HepG2 (cell line): Measurements from ENCODE around the gene HIPK2. TPM values are rescaled to one million over a fixed set of nuclear protein-coding genes. Genes with fewer than 3 reads are reported as not detected.

Experiments used
- DMAP1 ChIP-seq: IDR thresholded peaks from 2 replicates; pipeline ENCODE4 v1.6.1; 2016
- FOXP1 ChIP-seq, 2 experiments: fragments of 450-650 bp in 1 of 2; IDR thresholded peaks; 2 replicates each; pipeline ENCODE4 v1.6.1; 2017 to 2018; ENCODE audit warnings: antibody characterized with exemption in 1 of 2
- HNRNPH1 ChIP-seq: fragments of 200-400 bp; formaldehyde crosslinking; optimal IDR thresholded peaks from 2 replicates; pipeline ENCODE3; 2017; ENCODE audit warnings: mild to moderate bottlenecking, low read depth, low read length
- MAX ChIP-seq: IDR thresholded peaks from 2 replicates; pipeline ENCODE4 v1.6.1; 2012; ENCODE audit warnings: inconsistent platforms
- MXI1 ChIP-seq: IDR thresholded peaks from 3 replicates; pipeline ENCODE4 v1.6.1; 2012; ENCODE audit warnings: low read depth, low read length, inconsistent platforms, borderline replicate concordance
- REL ChIP-seq: sonication (generic); formaldehyde crosslinking; conservative IDR thresholded peaks from 2 replicates; pipeline ENCODE4 v1.8.0; 2022; ENCODE audit warnings: mild to moderate bottlenecking, missing genetic modification reagents, moderate library complexity
- RFX5 ChIP-seq: IDR thresholded peaks from 2 replicates; pipeline ENCODE4 v1.6.1; 2011; ENCODE audit warnings: low read depth, low read length, improper control_type of control experiment
- ZFP90 ChIP-seq: sonication (generic); formaldehyde crosslinking; IDR thresholded peaks from 2 replicates; pipeline ENCODE4 v1.8.0; 2022; ENCODE audit warnings: missing genetic modification reagents, mild to moderate bottlenecking, inconsistent platforms, borderline replicate concordance
- ZNF3 ChIP-seq: IDR thresholded peaks from 2 replicates; pipeline ENCODE4 v1.7.0; 2017; ENCODE audit warnings: inconsistent platforms
- ZNF317 ChIP-seq: sonication (generic); formaldehyde crosslinking; IDR thresholded peaks from 2 replicates; pipeline ENCODE4 v1.5.0; 2020; ENCODE audit warnings: mild to moderate bottlenecking, missing genetic modification reagents
- ZNF614 ChIP-seq: IDR thresholded peaks from 2 replicates; pipeline ENCODE4 v1.6.1; 2018; ENCODE audit warnings: missing biosample characterization, missing genetic modification reagents, inconsistent platforms, borderline replicate concordance
- ZNF674 ChIP-seq: sonication (generic); formaldehyde crosslinking; IDR thresholded peaks from 2 replicates; pipeline ENCODE4 v1.5.0; 2020; ENCODE audit warnings: low read depth, mild to moderate bottlenecking, missing genetic modification reagents
- ZNF800 ChIP-seq: sonication (generic); formaldehyde crosslinking; IDR thresholded peaks from 2 replicates; pipeline ENCODE4 v1.4.0; 2020; ENCODE audit warnings: missing genetic modification reagents
- ZNF850 ChIP-seq: sonication (generic); formaldehyde crosslinking; conservative IDR thresholded peaks from 2 replicates; pipeline ENCODE4 v1.9.0; 2021; ENCODE audit warnings: mild to moderate bottlenecking, missing genetic modification reagents
- polyA plus RNA-seq, 8 experiments: library from polyadenylated mRNA; depleted of rRNA in 3 of 8; stranded (reverse) in 7 of 8; unstranded in 1 of 8; fragments of >200 nt; fragmentation: Illumina TruSeq in 4 of 8; extraction: Trizol in 4 of 8; gene quantifications; 2 replicates each; pipeline versions ENCODE4 v1.2.1 to v1.2.3, GENCODE V29; 2011 to 2016; ENCODE audit warnings: low read depth in 4 of 8, missing spikeins in 1 of 8, mixed read lengths in 1 of 8; ENCODE audit not compliant: insufficient read depth in 1 of 8
- total RNA-seq, 5 experiments: library from RNA; depleted of rRNA; stranded (reverse); fragments of >200 nt; fragmentation: Illumina TruSeq; extraction: Trizol; gene quantifications; 2 replicates each; pipeline ENCODE4 v1.2.3, GENCODE V29; 2016; ENCODE audit warnings: low read depth in 1 of 5

The HIPK2 gene
- total and polyA plus RNA-seq, 2 of the 13 experiments (the other 11 are each of a cell fraction or from before 2014, with no cell fraction given): 14.4 to 20.2 TPM

- TF ChIP-seq ZNF800 (no peak), HNRNPH1 (no peak), MAX (peak; percentile 73), REL (CRISPR knock-in tag) (no peak), DMAP1 (CRISPR knock-in tag) (no peak), ZNF674 (CRISPR knock-in tag) (no peak), ZFP90 (CRISPR knock-in tag) (no peak), RFX5 (no peak), ZNF3 (CRISPR knock-in tag) (no peak), MXI1 (no peak), ZNF317 (CRISPR knock-in tag) (no peak), ZNF850 (CRISPR knock-in tag) (no peak), FOXP1 (IDR thresholded peaks at IDR 0.05) (no peak), FOXP1 (CRISPR knock-in tag; IDR thresholded peaks at IDR 0.05) (no peak), ZNF614 (CRISPR knock-in tag) (no peak)
Measured at GRCh38 chr7:139777948-139778841, at the start of gene HIPK2 (continued).
